NCI-H2227 (cell line): Measurements from ENCODE around the gene CEP41.
"Not testable (repeated sequence)": the region's sequence is repeated elsewhere in the genome, so short reads cannot be mapped to it uniquely, and the experiment has no call there.

Source experiments
- DNase-seq: peaks from one replicate; lab custom pipeline; 2025; ENCODE audit not compliant: unreplicated experiment; lab: John Stamatoyannopoulos, UW

Gene CEP41

GRCh38 chr7:130463553-130464434, 23.0 kb upstream of the CEP41 start:
- no peak for DNase-seq

- DNase-seq = no peak
Measured at GRCh38 chr7:130461272-130461671, 20.5 kb upstream of the CEP41 start.

GRCh38 chr7:130458257-130458656, 17.4 kb upstream of the CEP41 start:
- DNase-seq = no peak

GRCh38 chr7:130454959-130455358, 14.1 kb upstream of the CEP41 start:
- DNase-seq = no peak

GRCh38 chr7:130452951-130453350, 12.1 kb upstream of the CEP41 start:
- no peak for DNase-seq

GRCh38 chr7:130451344-130451743, 10.5 kb upstream of the CEP41 start:
- DNase-seq = not testable (repeated sequence)

GRCh38 chr7:130446259-130446658, 5.4 kb upstream of the CEP41 start:
- DNase-seq = no peak

GRCh38 chr7:130444751-130445407, 4.1 kb upstream of the CEP41 start:
- DNase-seq = no peak

GRCh38 chr7:130444234-130444633, 3.4 kb upstream of the CEP41 start:
- DNase-seq = no peak

- peak; percentile 17 for DNase-seq
Measured at GRCh38 chr7:130442601-130443000, 1.8 kb upstream of the CEP41 start.

GRCh38 chr7:130441408-130441869, 623 bp upstream of the CEP41 start:
- peak; percentile 98 for DNase-seq

GRCh38 chr7:130436253-130436652, 4.6 kb downstream of the CEP41 start:
- DNase-seq = no peak

GRCh38 chr7:130435311-130435854, 5.4 kb downstream of the CEP41 start:
- DNase-seq = no peak

GRCh38 chr7:130433301-130433700, 7.5 kb downstream of the CEP41 start:
- no peak for DNase-seq

- no peak for DNase-seq
Measured at GRCh38 chr7:130432886-130433285, 7.9 kb downstream of the CEP41 start.

- DNase-seq = peak; percentile 66
Measured at GRCh38 chr7:130430841-130431666, 9.8 kb downstream of the CEP41 start.

GRCh38 chr7:130430115-130430514, 10.7 kb downstream of the CEP41 start:
- peak; percentile 39 for DNase-seq

- no peak for DNase-seq
Measured at GRCh38 chr7:130429019-130429418, 11.8 kb downstream of the CEP41 start.

GRCh38 chr7:130426564-130426963, 14.3 kb downstream of the CEP41 start:
- DNase-seq = no peak

GRCh38 chr7:130425796-130426195, 15.0 kb downstream of the CEP41 start:
- peak; percentile 45 for DNase-seq

GRCh38 chr7:130423501-130424037, 17.2 kb downstream of the CEP41 start:
- DNase-seq = no peak
